Glomerular endothelial cell (primary cell): Measurements from ENCODE around the gene PYROXD2. TPM values are rescaled to one million over a fixed set of nuclear protein-coding genes. Genes with fewer than 3 reads are reported as not detected.

ENCODE experiments used
- DNase-seq: peaks from one replicate; pipeline ENCODE4 v3.0.0-alpha.2; 2011; ENCODE audit warnings: low read depth, low spot score; ENCODE audit errors: extremely low read depth
- total RNA-seq: library from RNA; depleted of rRNA; stranded (reverse); fragments of >200 nt; gene quantifications from 2 replicates; pipeline ENCODE4 v1.2.3, GENCODE V29; 2015

The PYROXD2 gene
- total RNA-seq, 1 donor from 2014 or later = 5.7 TPM

DNA sequence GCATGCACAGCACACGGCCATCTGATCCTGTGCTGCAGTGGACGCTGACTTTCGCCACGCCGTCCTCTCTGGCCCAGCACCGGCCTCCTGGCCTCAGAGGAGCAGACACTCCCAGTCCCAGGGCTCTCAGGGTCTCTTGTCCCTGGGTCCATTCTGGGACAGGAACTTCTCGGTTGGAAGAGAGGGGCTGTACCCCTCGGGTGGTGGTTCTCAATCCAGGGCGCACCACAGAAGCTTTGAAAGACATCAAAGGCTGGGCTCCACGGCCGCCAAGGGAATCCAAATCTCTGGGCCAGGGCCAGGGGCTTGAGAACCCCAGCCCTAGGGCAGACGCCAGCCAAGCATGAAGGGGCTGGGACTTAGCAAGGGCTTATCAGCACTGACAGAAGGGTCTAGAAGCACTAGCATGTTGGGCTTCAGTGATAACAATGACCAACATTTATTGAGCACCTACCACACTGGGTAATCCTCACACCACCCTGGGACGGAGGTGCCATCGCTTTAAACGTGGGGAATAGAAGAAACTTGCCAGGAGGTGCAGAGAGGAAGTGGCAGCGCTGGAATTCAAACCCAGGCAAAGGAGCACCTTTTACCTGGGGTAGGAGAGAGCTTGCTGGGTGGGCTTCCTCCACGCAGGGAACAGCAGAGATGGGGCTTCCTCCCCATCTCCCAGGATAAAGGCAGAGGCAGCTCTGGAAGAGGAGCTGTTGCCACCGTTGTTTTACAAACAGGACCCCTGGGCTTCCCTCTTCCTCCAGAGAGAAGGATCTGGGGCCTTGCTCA, 1.8 kb upstream of the PYROXD2 start:
- no peak for DNase-seq

GRCh38 chr10:98415731-98416119, 743 bp upstream of the PYROXD2 start:
- no peak for DNase-seq

DNA sequence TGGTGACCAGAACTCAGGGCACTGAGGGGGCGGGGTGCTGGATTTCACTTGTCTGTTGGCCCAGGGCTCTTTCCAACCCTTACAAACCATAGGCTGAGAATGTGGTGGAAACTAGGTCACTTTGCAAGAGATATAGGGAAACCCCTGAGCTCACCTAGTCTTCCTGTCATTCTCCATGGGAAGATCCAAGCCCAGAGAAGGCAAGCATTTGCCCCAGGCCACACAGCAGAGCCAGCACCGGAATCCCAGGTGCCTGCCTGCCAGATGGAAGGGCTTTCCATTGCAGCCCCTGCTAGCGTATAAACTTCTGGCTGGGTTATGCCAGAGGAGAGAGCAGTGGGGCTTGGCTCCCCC, 427 bp downstream of the PYROXD2 start:
- no peak for DNase-seq

DNA sequence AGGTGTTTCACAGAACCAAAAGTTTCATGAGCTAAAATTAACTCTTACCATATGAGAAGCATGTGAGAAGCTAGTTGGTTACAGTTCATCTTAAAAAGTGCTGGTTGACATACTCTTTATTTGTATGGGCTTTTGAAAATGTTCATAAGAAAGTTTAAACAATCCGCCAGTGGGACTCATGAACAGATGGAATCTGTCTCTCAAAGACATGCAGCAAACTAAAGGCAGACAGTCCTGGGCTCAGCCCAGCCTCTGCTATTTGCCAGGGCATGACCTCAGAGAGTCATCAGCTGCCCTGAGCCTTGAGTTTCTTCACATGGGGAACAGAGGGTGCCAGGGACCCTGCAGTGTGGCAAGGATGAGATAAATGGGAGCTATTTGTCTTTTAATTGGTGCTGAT, 3.2 kb downstream of the PYROXD2 start:
- no peak for DNase-seq

- no peak for DNase-seq
Observed at GRCh38 chr10:98411166-98411565, 3.8 kb downstream of the PYROXD2 start.

DNA sequence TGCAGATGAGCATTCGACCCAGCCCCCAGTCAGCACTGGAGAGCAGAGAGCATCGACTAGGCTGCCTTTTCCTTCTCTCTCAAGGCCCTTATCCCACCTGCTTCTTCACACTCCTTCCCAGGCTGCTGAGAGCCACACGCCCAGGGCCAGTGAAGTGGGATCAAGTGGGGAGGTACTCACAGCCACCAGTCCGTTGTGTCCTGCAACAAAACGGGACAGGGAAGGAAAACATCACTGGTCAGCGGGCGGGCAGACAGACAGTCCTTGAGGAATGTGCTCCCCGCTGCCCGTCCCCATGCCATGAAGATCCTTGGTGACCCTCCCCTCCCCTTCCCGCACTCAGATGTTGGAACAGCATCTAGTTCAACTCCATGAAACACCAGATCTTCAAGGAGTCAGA, 4.2 kb downstream of the PYROXD2 start:
- DNase-seq = no peak

DNA sequence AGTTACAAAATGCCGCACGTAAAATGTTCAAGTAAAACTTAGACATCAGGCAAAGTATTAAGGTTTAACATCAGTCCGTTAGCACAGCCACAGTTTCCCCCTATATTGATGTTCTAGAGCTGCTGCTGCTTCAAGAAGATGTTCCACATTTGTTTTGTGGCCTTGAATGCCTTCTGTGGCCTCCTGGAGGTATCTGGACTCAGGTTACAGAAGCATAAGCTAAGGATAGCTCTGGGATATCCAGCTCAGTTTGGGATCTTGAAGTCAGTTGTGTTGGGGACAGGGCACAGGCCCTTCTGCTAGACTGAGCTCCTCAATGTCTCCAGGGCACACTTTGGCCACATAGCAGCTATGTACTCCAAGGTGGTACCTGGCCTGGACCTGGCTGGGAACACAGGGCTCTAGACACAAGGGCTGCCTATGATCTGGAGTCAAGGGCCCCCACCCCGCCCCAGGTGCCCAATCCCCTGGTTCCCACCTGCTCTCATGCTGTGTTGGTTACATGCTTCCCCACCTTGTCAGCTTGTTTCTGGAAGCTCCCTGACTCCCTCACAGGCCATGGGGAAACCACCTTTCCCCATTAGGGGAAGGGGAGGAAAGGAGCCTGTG, 4.7 kb downstream of the PYROXD2 start:
- DNase-seq = no peak

DNA sequence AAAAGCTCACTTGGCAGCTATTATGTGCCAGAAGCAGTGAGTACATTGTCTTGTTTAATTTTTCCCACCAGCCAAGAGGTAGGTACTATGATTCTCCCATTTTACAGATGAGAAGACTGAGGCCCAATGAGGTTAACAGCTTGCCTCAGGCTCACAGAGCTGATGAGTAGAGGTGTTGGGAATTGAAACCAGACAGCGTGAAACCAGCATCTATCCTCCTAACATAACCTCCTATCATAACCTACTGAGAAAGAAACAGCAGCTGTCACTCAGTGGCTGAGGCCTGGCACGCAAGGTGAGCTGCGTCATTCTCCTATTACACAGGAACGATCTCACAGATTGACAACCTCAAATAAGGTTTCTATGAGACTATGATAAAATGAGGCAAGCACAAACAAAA, 6.2 kb downstream of the PYROXD2 start:
- DNase-seq = no peak

- DNase-seq = no peak
Observed at GRCh38 chr10:98407744-98408241, 7.2 kb downstream of the PYROXD2 start.

DNA sequence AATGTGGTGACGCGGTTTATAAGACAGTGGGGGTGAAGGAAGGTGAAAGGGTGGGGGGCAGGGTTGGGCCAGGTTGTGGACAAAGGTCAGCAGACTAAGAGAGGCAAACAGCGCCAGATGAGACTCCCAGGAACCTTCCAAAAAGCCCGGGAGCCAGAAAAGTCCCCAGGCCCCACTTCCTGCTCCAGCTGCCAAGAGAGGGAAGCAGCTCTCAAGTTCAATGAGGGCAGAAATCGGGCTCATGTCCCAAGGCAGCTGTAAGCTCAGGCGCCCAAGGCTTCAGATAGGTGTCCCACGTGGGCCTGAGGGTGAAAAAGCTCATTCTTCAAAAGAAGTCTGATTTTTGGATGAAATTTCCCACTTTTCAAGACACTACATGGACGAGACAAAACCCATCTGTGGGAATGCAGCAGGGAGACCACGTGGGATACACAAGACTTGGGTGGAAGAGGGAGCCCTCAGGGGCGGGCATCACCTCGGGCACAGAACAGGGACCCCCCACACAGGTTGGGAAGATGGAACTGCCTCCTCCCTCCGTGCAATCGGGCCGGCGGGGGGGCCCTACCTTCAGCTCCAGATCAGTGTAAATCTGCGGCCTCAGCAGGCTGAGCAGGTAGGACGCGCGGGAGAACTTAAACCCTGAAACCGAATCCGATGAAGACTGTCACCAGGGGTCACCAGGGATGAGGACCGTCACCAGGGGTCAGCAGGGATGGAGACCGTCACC, 7.8 kb downstream of the PYROXD2 start:
- DNase-seq = no peak

- DNase-seq = no peak
Observed at GRCh38 chr10:98405422-98405821, 9.6 kb downstream of the PYROXD2 start.

DNA sequence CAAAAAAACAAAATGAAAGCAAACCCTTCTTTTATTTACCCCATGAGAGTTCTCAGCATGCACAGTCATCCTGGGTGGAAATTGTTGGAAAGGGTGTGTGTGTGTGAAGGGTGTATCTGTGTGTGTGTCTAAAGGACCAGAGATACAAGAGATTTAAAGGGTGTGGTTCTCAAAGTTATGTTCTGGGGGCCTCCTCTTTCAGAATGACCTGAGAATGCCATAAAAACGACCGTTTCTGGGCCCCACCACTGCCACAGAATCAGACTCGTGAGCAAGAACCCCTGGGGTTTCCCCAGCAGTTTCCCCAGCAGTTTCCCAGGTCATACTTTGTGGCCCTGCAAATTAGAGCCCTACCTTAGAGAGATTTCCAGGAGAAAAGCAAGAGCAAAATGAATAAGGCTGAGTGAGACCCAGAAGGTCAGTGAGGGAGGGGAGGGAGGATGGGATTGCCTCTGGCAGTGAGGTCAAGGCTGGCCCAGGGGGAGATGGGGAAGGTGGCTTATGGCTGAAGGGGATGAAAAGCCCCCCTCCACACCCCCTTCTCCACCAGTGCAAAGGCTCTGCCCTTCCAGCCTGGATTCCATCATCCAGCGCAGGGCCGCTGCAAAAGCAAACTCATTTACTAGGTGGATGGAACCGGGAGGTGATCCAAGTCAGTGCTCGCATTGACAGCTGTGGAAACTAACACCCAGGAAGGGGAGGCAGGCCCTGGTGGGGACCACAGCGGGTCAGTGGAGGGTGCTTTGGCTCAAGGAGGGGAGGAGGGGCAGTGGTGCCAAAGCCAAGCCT, 10.2 kb downstream of the PYROXD2 start:
- no peak for DNase-seq

- no peak for DNase-seq
Observed at GRCh38 chr10:98403812-98404504, 11.0 kb downstream of the PYROXD2 start.

DNA sequence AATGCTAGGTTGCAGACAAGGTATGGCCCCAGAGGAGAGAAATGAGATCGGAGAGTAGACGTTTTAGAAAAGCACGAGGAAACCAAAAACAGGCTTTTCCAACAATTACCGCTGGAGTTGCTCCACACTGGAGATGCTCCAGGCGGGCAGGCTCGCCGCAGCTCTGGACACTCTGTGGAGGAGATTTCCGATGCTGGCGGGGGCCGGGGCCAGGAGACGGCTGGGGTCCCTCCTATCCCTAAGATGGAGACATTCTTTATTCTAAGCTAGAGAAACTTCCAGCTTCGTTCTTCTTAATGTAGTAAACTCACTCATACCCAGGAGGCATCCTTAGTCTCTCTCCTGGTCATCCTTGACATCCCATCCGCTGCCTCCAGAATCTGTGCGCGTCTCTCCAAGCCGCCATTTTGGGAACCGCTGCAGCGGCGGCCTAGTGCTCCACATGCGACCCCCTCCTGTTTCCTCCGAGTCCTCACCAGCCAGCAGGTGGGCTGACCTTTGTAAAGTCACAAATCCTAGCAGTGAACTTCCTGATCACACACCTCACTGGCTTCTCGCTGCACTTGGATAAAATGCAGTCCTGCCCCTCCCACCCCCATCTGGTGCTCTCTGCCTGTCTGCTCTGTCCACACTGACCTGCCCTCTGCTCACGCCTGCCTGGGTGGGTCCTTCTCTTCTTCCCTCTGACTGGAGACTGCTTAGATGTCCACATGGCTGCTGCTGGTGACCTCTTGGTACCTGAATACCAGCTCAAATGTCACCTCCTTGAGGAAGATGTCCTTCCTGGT, 11.9 kb downstream of the PYROXD2 start:
- no peak for DNase-seq

- DNase-seq = no peak
Observed at GRCh38 chr10:98402478-98402877, 12.5 kb downstream of the PYROXD2 start.

DNA sequence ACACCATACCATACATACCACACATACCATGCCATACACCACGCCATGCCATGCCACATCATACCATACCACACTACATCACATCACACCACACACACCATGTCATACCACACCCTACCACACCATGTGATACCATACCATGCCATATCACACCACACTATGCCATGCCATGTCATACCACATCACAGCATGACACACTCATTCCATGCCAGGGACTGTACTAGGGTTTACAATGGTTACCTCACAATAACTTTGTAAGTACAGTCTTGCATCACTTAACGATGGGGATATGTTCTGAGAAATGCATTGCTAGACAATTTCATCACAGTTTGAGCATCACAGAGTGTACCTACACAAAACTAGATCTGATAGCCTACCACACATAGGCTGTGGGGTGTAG, 14.5 kb downstream of the PYROXD2 start:
- no peak for DNase-seq

GRCh38 chr10:98399784-98400183, 15.2 kb downstream of the PYROXD2 start:
- DNase-seq = no peak

GRCh38 chr10:98397089-98397600, 17.8 kb downstream of the PYROXD2 start:
- no peak for DNase-seq
